SU-DHL-6 (cell line): Measurements from ENCODE around the gene HSD11B2.

ENCODE experiments used
- CTCF ChIP-seq: fragments of 200-600 bp; sonication (generic); IDR thresholded peaks from one replicate; pipeline ENCODE4 v1.5.1; 2017; ENCODE audit warnings: antibody characterized with exemption, mild to moderate bottlenecking, low read length, moderate library complexity; ENCODE audit not compliant: insufficient read depth, poor library complexity, severe bottlenecking
- EZH2phosphoT487 ChIP-seq: fragments of 200-600 bp; sonication (generic), shearing (Covaris generic); conservative IDR thresholded peaks from 2 replicates; pipeline ENCODE4 v1.6.1; 2018; ENCODE audit warnings: mild to moderate bottlenecking, antibody characterized with exemption, low read length, moderate library complexity, mixed read lengths

- TF ChIP-seq CTCF = no peak
- TF ChIP-seq EZH2phosphoT487 = no peak
Measured at GRCh38 chr16:67460961-67461360, 30.0 kb downstream of the HSD11B2 start.
